ENCODE data around the gene AMMECR1.

AMMECR1 gene

DNA sequence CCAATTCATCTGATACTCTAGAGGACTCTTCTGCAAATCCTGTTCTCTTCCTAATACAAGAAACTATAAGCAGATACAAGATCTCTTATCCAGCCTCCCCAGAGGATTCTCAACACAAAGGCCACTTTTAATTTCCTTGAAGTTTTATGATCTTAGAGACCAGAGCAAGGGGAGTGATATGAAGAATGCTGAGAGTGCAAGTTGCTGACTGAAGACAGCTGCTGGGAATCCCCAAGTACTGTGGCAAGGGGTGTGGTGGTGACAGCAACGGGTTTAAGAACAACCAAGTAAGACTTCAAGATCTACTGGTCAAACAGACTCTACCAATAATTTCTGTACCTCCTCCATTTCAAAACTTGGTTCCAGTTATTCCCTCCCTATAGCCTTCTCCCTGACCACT, 7.0 kb downstream of the AMMECR1 start:
- DNase-seq = peak; percentile 55

DNA sequence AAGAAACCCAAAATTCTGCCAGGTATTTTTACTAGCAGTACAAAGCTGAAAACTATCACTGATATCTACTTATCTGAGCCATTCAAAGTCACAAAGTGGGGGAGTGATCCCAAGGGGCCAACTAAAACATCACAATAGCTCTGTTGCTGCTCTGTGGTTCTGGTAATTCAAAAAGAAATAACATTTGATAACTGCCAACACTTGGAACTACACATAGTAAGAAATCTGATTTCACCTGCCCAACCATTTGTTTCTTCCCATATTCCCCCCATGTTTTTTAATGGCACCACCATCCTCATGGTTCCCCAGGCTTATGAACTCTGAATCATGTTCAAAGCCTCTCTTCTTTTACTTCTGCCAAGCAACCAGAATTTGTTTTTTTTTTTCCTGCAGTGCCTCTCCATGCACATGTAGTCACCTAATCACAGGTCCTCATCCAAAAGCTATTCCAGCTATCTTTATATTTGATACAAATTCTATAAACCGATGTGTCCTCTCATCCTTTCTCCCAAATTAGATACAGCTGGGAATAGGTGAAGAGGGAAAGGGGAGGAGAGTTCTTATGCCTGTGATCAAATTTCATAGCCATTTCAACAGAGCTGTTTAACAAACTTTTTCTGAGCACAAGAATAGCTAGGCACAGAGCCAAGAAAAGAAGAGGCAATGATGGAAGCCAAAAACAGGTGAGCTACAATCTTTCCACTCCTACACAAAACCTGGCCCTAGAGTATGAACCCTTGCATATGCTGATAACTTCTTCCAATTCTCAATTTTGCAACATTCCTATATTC, 7.7 kb downstream of the AMMECR1 start:
- DNase-seq = no peak

DNA sequence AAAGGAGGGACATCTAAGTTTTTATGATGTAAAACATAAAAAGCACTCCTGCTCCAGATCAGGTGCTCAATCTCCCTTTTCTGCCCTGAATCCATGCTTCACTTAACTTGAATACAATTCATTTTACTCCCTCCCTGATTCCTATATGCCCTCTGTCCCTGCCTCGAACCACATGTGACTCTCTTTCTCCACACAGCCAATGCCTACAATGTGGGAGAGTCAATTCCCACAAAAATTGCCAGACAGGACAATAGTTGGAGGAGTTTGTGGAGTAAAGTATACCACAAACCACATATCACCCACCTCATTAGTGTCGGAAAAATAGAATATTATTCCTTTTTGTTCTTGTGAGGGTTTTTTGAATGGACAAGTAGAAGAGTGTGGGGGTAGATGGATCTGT, 9.7 kb downstream of the AMMECR1 start:
- no peak for DNase-seq

DNA sequence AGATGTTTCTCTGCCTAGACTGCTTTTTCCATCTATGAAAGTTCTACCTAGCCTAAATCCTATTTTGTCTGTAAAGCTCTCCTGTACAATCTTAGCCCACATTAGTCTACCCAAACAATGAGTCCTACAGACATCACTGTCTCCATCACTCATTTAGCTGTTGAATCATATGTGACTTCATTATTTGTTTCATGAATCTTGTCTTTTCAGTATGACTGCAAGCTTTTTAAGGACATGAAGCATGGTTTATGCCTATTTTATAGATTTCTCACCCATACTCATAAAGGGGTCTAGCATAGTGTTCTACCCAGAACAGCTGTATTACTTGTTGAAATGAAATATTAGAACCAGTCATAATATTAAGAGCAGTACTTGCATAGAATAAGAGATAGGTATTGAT, 13.0 kb downstream of the AMMECR1 start:
- no peak for DNase-seq

DNA sequence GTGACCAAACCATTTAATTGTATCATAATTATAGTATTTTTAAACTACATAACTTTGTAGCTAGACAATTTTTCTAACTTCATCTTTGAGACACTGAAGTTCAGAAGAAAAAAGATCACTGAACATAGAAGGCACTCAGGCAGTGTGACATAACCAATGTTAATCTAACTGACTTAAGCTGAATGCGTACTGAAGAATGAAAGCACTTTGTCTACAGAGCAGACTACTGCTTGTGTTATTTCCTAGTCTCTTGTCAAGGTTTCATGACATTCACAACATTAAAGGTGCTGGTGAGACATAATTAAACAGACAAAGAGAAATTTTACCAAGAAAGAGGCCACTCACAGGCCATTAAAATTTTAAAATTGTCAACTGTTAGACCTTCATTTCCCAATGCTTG, 13.5 kb downstream of the AMMECR1 start:
- no peak for DNase-seq

DNA sequence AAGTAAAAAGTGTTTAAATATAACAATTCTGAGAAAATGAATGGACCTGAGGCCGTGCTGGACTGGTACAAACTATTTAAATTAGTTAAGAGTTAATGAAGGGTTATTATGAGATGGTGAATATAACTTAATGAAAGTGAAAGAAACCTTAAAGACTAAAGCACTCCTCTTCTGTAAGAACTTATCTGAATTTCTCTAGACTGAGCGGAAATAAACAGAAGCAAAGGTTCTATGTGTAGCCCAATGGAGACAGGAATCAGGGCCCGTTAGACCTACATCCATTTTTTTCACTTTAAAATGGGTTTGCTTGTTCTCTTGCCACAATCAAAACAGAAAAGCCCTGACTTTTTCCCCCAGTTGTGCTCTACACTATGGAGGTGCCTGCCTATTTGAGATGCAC, 14.9 kb downstream of the AMMECR1 start:
- no peak for DNase-seq

DNA sequence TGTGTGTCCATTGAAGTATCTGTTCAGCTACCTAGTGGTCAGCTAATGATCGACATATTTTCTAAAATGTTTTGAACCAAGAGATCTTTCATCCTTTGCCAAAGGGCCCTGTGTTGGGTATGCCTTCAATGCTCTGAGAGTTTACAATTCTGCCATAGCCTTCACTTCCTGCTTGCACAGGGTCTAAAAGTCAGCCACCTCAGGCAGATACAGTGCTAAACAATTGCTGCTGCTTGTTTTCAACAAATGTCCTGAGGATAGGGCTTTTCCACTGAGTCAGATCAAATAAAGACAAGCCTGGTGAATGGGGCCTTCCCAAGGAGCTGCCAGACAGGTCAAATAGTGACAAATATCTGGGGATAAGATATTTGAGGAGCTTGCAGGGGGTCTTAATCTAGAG, 16.7 kb downstream of the AMMECR1 start:
- DNase-seq = no peak

DNA sequence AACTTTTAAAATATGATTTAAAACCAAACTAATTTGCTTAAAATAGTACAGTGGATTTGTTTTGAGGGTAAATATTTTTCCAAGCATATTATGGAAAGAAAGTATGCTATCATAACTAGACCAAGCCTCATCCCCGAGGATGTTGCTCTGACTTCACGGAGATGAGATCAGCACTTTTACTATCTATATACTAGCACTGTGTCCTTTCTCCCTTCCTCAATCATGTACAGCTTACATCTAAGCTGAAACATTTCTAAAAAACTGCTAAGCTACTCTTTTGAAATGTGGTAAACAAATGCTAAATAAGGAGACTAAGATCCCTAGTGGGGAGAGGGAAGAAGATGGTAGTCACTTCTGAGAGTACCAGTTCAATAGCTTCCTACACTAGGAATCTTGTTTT, 23.8 kb downstream of the AMMECR1 start:
- no peak for DNase-seq

DNA sequence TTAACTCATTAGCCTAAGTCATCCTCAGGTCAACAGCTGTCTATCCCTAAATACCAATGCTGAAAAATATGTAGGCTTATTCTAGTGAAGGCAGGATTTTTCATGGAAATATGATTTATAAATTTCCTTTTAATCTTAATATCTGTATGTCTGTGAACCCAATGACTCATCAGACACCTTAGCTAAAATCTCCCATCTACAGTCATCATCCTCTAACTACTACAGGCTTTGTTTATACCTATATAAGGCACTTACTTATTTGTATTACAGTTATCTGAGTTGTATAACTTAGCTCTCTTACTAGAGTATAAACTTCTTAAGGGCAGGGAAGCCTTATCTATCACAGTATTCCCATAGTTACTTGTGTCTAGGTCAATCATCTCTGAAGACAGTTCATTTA, 24.2 kb downstream of the AMMECR1 start:
- DNase-seq = no peak

DNA sequence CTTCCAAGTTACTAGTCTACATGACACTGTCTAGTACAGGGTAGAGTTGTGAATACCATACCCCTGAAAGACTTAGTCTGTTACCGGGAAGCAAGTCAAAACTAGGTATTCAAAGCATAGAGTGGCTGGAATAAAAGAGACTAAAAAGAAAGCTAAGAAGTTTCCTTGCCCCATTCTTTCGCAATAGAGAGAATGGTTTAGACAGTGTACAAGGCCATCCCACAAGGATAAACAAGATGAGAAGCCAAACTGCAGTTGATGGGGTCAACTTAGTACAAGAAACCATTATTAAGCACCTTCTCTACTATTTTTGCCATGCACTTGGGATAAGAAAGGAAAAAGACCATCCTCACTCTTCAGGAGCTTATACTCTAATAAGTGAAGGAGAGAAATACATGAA, 30.3 kb downstream of the AMMECR1 start:
- DNase-seq = no peak

DNA sequence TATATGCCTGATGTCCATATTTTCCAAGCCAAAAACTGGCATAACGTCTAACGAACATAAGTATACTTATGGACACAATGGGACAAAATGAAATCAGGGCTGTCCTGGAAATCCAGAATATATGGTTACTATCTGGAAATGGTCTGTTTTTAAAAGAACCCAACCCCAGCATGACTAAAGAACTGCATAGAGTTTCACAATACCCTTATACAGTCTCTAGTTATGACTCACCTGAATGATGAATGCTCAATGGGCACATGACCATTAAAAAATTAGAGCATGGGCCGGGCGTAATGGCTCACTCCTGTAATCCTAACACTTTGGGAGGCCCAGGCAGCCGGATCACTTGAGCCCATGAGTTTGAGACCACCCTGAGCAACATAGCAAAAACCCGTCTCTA, 31.8 kb downstream of the AMMECR1 start:
- no peak for DNase-seq

DNA sequence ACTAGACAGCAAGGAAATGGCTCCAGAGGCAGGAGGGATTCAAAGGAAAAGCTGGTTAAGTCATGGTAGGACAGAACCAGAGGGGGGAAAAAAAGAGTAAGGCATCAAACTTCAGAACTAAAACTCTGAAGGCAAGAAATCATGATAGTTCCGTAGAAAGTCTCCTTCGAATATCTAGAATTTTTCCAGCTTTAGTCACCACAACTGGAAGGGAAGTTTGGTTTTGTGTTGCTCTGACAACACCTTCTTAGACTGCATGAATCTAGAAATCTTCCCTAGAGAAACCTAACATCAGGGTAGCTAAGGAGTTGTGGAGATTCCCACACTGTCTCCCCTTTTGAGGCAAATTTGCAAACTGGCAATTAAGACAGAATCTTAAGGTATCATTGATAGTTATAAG, 33.7 kb downstream of the AMMECR1 start:
- no peak for DNase-seq

DNA sequence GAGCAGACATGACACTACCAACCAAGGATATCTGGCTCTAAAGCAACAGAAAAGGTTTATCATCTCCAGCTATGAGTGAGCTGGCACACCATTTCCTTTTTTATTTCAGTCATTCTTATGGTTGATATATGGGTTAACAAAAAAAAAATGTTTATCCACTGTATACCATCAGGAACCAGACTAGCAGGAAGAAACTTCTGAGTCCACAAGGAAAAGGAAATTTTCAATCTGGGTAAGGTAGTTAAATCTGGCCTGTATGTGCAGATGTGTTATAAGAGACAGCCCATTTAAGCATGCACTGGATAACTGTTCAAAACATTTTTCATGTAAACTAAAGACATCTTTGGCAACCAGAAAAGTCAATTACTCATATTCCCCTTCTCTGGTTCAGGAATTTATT, 35.0 kb downstream of the AMMECR1 start:
- DNase-seq = no peak

DNA sequence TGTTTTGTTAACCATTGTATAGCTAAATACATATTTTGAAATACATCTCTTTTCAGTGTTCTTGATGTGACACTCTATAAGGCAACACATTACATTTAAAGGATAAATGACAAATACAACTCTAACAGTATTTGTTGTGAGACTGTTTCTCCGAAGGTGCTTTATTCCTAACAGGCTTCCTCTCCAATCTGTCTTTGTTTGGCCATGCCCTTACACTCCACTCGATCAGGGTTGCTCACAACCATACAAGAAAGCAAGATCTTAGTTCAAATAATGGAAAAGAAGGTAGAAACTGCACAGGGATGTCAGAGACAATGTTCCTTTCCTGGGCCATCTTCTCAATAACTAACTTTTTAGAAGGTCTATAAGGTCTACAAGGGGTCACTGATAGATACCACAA, 36.5 kb downstream of the AMMECR1 start:
- DNase-seq = no peak

DNA sequence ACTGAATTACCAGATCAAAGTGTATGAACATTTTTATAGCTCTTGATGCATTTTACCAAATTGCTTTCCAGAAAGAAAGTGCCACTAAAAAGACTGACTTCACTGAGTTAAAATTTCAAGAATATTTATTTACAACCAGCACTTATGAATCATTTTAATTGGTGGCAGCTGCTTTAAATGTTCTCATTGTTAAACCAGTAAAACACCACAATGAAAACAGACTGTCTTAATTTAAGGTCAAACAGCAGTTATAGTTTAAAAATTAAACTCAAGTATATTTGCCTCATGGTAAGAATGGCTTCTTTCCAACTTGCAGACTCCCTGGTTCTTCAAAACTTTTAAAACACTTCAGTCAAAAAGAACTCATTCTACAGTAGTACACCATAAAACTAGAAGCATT, 36.9 kb downstream of the AMMECR1 start:
- no peak for DNase-seq

DNA sequence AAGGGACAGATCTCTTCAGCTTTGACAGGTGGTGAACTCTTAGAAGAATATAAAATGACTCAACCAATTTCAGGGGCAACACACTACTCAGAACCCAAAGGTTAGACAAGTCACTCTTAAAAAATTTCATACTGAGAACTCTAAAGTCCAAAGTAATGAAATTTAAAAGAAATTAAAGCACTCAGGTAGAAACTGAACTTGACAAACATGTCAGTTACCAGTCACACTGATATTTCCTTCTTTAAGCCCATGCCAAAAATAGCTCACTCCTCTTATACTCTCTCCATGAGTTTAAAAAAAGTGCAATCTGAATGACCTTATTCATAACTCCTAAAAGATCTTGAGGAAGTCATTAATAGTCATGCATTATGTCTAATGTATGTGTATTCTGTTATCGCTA, 40.3 kb downstream of the AMMECR1 start:
- no peak for DNase-seq

DNA sequence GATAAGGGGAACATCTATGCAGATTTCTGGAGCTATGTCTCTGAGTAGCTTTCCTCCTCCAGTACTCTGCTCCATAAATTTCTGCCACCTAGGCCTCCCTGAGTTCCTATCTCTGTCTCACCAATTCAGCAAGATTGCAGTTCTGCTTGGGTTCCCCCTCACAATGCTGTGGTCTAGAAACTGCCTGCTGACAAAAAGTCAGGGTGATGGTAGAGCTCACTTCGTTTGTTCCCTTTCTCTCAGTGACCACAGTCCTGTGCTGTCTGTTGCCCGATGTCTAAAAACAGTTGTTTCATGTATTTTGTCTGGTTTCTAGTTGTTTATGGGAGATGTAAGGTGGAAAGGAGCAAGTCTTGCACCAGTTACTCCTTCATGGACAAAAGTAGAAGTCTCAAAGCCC, 41.1 kb downstream of the AMMECR1 start:
- DNase-seq = no peak

DNA sequence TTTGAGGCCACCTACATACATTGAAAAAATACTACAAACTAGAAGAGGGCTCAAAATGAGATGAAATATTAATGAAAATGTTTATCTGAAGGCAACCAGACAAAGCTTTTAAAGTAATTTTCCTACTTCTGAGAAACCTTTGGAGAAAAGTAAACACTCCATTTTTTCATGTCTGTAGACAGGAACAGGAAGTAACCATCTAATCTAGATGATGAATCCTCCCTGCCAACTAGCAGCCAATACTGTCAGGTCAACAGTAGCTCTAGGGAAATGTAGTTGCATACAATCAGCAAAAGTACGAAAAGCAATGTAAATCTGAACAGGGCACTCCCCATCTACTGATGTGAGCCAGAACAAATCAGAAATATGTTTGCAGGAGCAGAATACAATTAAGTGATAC, 49.0 kb downstream of the AMMECR1 start:
- DNase-seq = peak; percentile 6

DNA sequence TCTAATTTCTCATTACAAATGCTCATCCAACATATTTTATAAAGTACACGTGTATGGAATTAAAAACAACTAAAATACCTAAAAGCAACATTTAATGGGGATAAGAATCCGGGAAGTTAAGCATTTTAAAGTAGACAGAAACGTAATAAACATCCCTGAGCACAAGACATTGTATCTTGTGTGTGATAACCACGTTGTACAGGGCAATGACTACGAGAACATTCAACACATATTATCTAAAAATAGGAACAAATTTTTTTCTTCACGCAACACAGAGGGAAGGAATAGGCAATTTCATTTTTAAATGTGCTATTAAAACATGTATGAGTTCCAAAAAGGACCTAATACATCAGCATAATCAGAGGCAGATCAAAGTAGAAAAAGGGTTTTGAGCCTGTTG, 49.5 kb downstream of the AMMECR1 start:
- no peak for DNase-seq

DNA sequence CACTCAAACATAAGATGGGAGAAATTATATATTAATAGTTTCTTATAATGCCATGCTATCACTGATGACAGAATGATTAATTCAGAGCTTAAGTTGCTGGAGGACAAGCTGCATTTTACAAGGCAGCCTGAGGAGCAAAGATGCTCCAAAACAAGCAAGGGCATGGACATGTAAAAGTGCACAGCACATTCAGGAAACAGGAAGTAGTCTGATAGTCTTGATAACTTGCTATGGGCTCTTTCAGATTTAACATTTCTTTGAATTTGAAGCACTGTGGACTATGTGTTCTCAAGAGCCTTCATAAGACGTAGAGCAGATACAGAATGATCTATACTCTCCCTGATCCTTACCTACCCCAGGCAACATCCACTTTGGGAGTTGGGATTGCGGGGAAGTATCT, 50.0 kb downstream of the AMMECR1 start:
- no peak for DNase-seq

DNA sequence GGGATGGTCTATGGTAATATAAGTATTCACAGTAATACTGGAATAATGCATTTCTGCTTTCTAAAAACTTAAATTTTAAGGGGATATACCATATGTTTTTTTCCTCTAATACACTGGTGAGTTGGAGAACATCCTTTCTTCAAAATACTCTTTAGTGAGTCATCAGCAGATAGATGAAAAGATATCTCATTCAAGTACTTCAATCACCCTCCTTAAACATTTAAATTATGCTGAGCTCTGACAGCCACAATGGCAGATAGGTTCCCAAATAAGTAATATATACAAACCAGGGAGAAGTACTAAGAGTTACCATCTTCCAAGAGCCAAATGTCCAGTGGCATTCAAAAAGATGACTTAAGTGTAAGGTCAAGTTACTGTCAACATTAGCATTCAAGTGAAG, 52.2 kb downstream of the AMMECR1 start:
- no peak for DNase-seq

DNA sequence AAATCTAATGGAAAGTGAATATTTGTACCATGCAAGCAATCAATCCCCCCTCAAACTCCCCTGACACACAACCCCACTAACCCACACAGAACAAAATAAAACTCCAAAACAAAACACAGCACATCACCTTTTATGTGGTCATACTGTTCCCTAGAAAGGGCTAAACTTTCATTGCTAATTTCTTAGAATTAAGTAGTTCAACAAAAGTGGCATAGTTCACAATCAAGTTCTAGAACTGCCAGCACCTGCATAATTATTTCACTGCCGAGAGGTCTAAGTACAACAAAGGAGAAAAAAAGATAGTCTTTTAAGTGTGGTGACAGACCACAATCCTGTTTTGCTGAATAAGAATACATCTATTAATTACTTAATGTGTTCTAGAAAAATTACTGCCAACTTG, 58.8 kb downstream of the AMMECR1 start:
- no peak for DNase-seq

DNA sequence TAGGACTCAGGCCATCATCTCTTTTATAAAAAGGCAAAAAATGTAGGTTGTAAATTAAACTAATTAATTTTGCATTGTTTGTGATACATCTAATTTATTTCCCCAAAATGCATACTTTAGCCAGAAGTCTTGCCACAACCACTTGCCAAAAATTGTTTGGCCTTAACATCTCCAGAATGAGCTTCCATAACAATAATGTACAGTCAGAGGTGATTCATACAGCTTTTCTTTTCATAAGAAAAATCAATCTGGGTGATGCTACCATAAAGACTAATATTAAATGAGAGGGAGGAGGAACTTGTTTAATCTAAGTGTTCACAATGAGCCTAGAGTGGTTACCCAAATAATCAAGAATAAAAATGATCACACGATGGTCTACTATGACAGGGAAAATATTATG, 59.3 kb downstream of the AMMECR1 start:
- no peak for DNase-seq

DNA sequence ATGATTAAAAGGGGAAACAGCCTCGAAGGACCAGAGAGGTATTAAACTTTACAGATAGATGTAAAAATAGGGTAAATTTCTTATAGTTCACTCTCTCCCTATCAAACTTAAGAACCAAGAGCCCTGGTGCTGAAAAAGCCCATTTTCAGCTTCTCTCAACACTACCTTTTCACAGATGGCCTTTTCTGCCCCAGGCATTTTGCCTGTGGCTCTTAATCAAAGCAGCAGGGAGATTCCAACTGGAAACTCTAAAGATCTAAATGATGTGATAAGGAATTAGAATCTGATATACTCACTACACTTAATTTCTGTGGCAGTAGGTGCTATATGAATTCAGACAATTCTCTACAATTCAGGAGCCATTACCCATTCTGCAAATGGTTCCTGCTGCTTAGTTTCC, 60.0 kb downstream of the AMMECR1 start:
- no peak for DNase-seq

DNA sequence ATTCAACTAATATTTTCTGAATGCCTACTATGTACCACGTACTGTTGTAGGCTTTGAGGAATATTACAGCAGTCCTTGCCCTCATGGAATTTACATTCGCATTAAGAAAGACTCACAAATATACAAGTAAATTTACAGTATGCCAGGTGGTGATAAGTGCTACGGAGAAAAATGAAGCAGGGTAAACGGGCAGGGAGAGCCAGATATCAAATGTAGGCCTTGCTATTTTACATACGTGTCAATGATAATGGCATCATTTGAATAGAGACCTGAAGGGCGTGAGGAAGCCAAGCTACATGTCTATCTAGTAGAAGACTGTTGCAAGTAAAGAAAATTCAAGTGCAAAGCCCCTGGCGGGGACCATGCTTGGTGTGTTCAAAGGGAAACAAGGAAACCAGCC, 65.2 kb downstream of the AMMECR1 start:
- no peak for DNase-seq

DNA sequence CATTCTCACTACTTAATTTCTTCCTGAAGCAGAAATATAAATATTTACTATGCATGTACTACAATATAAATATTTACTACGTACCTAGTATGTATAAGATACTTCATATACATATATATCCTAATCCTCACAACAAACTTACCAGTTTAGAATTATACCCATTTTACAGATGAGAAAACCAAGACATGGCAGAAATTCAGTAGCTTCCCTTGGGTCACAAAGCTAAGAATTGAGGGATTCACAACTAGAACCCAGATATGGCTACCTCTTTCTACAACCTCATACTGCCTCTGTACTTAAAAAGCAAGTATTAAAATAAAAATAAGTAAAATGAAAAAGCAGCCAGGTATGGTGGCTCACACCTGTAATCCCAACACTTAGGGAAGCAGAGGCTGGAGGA, 65.9 kb downstream of the AMMECR1 start:
- DNase-seq = no peak
